HG03354 (cell line): ENCODE results near the gene VAT1L.
"Not testable (repeated sequence)": the region's sequence is repeated elsewhere in the genome, so short reads cannot be mapped to it uniquely, and the experiment has no call there.

Experiments used
- ATAC-seq: cut with Tn5 transposase; IDR thresholded peaks from one replicate; pipeline ENCODE4 v1.9.1; 2021; ENCODE audit warnings: mild to moderate bottlenecking; ENCODE audit not compliant: unreplicated experiment, poor library complexity, severe bottlenecking

Gene VAT1L

GRCh38 chr16:77974883-77975282, 186.5 kb downstream of the VAT1L start:
- ATAC-seq = no peak

DNA sequence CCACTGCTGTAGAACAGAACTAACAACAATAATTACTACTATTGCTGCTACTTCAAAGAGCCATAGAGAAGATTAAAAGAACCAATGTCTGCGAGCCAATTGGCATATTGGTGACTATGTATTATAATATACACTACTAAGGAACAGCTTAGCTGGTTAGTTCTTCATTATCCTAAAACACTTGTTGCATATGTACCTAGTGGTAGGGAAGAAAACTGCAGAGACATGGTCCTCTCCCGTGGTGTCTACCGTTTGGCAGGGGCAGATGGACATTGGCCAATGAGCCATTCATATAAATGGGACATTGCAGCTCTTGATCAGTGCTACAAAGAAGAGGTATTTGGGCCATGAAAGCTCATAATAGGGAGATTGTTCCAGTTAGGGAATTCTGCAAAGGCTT, 187.6 kb downstream of the VAT1L start:
- no peak for ATAC-seq

DNA sequence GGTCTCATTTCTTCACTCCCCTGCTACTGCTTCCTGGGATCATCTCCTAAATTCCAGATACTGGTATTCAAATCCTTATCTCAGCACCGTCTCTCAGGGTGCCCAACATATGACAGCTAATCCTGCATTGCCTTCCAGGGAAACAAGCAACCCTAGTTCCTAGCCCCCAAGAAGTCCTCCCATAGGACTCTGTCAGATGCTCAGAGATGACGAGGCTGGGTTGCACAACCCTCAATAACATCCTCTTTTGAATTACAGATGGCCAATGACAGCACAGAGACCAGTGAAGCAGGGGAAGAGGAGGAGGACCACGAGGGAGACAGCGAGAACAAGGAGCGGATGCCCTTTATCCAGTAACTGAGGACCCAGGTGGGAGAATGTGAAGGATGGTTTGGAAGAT, 189.0 kb downstream of the VAT1L start:
- ATAC-seq = no peak

DNA sequence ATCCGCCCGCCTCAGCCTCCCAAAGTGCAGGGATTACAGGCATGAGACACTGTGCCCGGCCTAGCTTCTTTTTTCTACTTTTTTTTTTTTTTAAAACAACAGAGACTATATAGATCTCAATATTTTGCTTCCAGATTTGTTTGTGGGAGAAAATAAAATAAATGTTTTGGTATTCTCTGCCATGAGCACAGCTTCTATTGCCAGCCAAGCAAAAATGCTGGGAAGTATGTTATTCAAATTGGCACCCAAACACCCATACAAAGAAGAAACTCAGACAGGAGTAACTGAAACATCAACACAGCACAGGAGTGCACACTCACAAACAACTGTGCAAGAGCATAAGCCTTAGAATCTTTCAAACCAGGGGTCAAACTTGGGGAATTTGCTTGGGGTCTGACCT, 196.7 kb downstream of the VAT1L start:
- no peak for ATAC-seq

DNA sequence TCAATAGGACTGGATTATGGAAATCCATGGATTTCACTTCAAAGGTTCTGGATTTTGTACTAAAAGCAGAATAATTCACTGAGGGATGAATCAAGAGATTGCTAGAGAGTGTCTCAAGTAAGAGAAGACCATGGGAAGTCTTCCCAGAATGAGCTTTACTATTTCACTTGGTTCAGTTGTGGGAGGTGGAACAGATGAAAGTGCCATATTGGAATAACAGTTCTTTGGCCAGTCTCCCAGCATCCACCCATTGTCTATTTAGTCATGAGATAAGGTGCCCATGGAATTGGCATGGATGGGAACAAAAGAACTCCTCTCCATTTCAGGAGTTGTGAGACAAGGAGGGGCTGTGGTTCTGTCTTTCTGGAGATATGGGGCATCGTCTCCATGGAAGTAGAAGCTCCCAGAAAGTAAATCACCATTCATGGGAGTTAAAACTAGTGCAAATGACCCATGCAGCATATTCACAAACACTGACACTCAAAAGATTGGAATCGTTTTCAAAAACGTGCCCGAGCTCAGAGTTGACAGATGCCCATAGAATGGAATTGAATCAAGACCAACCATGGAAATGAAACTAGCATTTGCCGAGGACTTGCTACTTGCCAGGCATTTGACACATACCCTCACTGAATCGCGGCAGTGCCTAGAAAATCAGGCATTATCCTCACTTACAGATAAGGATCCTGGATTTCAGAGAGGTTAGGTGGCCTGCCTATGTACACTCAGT, 197.8 kb downstream of the VAT1L start:
- ATAC-seq = no peak

DNA sequence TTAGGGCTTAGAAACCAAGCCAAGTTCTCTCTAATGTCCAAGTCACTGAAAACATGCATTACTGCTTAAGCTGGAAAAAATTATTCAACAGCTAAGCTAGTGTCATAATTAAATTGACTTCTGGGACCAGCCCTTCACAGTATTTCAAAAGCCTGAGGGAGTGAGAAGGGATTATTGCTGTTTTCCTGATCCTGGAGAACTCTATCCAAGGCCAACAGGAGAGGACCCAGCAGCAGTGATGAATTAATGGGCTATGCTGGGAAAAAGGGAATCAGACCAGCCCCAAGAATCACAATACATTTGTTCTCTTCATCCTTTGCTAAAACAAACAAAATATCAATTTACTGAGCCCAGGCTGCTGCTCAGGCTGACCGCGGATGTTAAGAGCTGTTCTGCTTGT, 199.4 kb downstream of the VAT1L start:
- no peak for ATAC-seq

DNA sequence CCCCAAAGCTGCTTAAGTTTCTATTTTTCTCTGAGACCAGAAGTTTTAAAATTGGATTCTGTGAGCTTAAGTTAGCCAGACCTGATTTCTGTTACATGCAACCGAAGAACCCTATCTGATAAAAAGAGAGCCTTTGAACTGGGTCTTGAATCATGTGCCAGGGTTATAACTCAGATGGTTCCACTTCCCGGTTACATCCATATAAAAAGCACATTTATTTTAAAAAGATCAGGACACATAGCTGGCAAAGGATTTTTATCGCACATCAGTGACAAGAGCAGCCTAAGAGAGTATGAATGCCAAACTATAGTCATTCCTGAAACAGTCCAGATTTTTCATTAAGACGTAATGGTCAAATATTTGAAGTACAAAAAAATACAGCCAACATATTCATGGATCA, 201.5 kb downstream of the VAT1L start:
- ATAC-seq = no peak

GRCh38 chr16:77991701-77992100, 203.3 kb downstream of the VAT1L start:
- ATAC-seq = no peak

DNA sequence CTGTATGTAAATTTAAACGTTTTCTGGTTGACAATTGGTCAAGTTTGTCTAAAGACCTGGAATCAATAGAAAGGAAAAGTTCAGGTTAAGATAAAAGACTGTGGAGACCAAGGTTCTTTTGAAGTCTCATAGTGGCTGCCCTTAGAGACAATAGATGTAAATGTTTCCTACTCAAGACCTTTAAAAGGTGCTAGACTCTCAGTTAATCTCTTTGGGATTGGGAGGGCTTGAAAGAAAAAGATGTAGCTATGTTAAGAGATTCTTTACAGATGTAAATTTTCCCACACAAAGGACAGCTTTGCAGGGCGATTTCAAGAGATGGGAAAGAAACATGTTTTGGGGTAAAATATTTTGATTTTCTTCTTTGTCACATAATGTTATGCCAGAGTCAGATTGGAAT, 204.0 kb downstream of the VAT1L start:
- ATAC-seq = not testable (repeated sequence)

GRCh38 chr16:77993111-77993985, 205.0 kb downstream of the VAT1L start:
- no peak for ATAC-seq

DNA sequence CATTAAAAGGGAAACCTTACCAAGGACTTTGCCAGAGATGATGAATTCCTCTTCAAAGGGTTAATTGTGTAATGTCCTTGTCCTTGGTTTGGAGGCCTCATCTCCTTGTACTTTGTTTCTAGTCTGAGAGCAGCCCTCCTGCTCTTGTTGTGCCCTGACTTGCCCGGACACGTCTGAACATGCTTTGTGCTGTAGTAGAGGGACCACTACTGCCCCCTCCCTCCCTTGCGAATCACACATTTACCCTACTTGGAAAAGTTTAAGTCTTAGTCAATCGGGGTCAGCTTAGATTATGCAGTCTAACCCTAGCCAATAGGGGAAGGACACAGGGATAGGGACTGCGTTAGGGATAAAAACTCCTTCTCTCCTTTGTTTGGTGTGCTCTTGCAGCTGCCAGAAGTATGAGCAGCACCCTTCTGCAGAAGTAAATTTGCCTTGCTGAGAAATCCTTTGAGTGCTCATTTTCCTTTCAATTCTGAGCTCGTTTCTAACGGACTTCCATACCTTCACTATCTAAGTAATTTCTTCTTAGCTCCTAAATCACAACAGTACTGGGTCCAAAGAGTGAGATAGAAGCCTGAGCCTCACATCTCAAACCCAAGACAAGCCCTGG, 207.6 kb downstream of the VAT1L start:
- no peak for ATAC-seq

- no peak for ATAC-seq
These were observed 210.1 kb downstream of the VAT1L start for GRCh38 chr16:77998350-77999023.

GRCh38 chr16:78001451-78002025, 213.2 kb downstream of the VAT1L start:
- no peak for ATAC-seq

- peak; percentile 99 for ATAC-seq
These were observed 214.7 kb downstream of the VAT1L start for GRCh38 chr16:78002915-78003538.

GRCh38 chr16:78004517-78004916, 216.2 kb downstream of the VAT1L start:
- ATAC-seq = no peak

DNA sequence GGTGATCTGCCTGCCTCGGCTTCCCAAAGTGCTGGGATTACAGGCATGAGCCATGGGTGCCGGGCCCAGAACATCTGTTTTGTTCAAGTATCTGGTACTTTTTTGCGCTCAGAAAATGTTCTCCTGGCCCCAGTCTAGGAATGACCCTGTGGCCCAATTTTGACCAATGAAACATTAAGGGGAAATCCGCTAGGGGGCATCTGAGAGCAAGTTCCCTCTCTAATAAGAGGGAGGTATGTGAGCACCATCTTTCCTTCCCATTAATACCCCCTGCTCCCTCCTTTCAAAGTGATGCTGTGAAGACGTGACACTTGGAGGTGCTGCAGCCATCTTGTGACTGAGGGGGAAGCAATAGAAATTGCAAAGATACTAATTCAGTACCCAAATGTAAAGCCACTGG, 217.5 kb downstream of the VAT1L start:
- ATAC-seq = no peak

GRCh38 chr16:78007121-78007520, 218.8 kb downstream of the VAT1L start:
- no peak for ATAC-seq

GRCh38 chr16:78022347-78023060, 234.1 kb downstream of the VAT1L start, which contains the start of gene CLEC3A:
TSS of gene CLEC3A (plus strand) at chr16:78022548. CDS start at chr16:78022627, 79 bp downstream.
- no peak for ATAC-seq

GRCh38 chr16:78024159-78024558, 235.8 kb downstream of the VAT1L start:
- ATAC-seq = no peak
